Endothelial cell (in vitro differentiated cells): Measurements from ENCODE around the gene TPPP2. TPM values are rescaled to one million over a fixed set of nuclear protein-coding genes. Genes with fewer than 3 reads are reported as not detected.

Experiments used
- DNase-seq: peaks from one replicate; pipeline ENCODE4 v3.0.0; 2021; ENCODE audit warnings: low spot score
- H3K27ac Mint-ChIP-seq: one replicate; pipeline ENCODE4 v1.8.0; 2021; ENCODE audit warnings: mixed read lengths, inconsistent platforms; ENCODE audit not compliant: unreplicated experiment
- H3K27me3 Mint-ChIP-seq: one replicate; pipeline ENCODE4 v1.8.0; 2021; ENCODE audit warnings: mild to moderate bottlenecking, moderate library complexity, mixed read lengths, inconsistent platforms; ENCODE audit not compliant: unreplicated experiment
- H3K36me3 Mint-ChIP-seq: one replicate; pipeline ENCODE4 v1.8.0; 2021; ENCODE audit warnings: mild to moderate bottlenecking, low read depth, mixed read lengths, inconsistent platforms; ENCODE audit not compliant: unreplicated experiment
- H3K4me1 Mint-ChIP-seq: one replicate; pipeline ENCODE4 v1.8.0; 2021; ENCODE audit warnings: mild to moderate bottlenecking, mixed read lengths, inconsistent platforms; ENCODE audit not compliant: unreplicated experiment
- H3K4me3 Mint-ChIP-seq: one replicate; pipeline ENCODE4 v1.8.0; 2021; ENCODE audit warnings: mild to moderate bottlenecking, mixed read lengths, inconsistent platforms; ENCODE audit not compliant: unreplicated experiment
- H3K9me3 Mint-ChIP-seq: one replicate; pipeline ENCODE4 v1.8.0; 2021; ENCODE audit warnings: mixed read lengths, inconsistent platforms; ENCODE audit not compliant: unreplicated experiment
- CTCF ChIP-seq: fragments of 200-600 bp; sonication (generic); IDR thresholded peaks from one replicate; pipeline ENCODE4 v1.5.0; 2021; ENCODE audit warnings: antibody characterized with exemption; ENCODE audit not compliant: unreplicated experiment
- total RNA-seq: library from RNA; stranded (reverse); fragmentation: NEBNext Ultra II Directional; extraction: Animal tissue kit (Norgen Biotek cat#: 25700); gene quantifications from one replicate; pipeline ENCODE4 v1.2.1, GENCODE V29; 2021; ENCODE audit not compliant: unreplicated experiment

The TPPP2 gene
- total RNA-seq, 1 donor from 2014 or later: 0.62 TPM

DNA sequence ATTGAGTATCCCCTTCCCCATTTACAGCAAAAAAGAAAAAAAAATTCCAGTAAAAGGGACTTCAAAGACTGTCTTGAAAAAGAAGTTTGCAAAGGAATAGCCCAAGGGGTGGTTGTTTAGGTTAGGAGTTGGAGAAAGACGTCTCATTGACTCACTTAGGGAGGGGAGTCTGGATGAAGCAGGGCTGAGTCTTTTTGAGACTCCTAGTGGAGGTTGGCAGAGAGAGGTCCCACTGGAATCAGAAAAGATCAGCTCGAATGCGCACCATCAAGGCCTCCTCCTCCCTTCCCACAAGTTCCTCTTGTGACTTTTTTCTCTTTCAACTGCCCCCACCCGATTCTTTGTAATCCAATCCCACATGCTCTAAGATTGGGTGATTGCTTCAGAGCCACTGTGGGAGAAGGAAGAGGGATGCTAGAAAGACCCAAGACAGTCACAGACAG is 42.0 kb downstream of the TPPP2 start:
- Mint-ChIP-seq H3K4me3 (peak overlapping the region; percentile 47), H3K27ac (peak overlapping the region; percentile 72), H3K27me3 (peaks cover 22% of the 10 kb centered on the region), H3K4me1 (peaks cover 15% of the 10 kb centered on the region), H3K9me3 (no peaks in the 10 kb centered on the region), H3K36me3 (peaks cover 14% of the 10 kb centered on the region)
- no peak for TF ChIP-seq CTCF
- no peak for DNase-seq

GRCh38 chr14:21072781-21073339 is 42.8 kb downstream of the TPPP2 start:
- no peaks in the 10 kb centered on the region for H3K9me3 Mint-ChIP-seq
- peaks cover 19% of the 10 kb centered on the region for H3K36me3 Mint-ChIP-seq
- H3K4me1 Mint-ChIP-seq: peaks cover 15% of the 10 kb centered on the region
- peak overlapping the region; percentile 72 for H3K27ac Mint-ChIP-seq
- H3K27me3 Mint-ChIP-seq: peaks cover 22% of the 10 kb centered on the region
- TF ChIP-seq CTCF: no peak
- peak overlapping the region; percentile 12 for H3K4me3 Mint-ChIP-seq
- no peak for DNase-seq

GRCh38 chr14:21073921-21074320 is 43.9 kb downstream of the TPPP2 start:
- Mint-ChIP-seq H3K36me3 (peaks cover 19% of the 10 kb centered on the region), H3K9me3 (no peaks in the 10 kb centered on the region), H3K27ac (no peak overlapping the region)

DNA sequence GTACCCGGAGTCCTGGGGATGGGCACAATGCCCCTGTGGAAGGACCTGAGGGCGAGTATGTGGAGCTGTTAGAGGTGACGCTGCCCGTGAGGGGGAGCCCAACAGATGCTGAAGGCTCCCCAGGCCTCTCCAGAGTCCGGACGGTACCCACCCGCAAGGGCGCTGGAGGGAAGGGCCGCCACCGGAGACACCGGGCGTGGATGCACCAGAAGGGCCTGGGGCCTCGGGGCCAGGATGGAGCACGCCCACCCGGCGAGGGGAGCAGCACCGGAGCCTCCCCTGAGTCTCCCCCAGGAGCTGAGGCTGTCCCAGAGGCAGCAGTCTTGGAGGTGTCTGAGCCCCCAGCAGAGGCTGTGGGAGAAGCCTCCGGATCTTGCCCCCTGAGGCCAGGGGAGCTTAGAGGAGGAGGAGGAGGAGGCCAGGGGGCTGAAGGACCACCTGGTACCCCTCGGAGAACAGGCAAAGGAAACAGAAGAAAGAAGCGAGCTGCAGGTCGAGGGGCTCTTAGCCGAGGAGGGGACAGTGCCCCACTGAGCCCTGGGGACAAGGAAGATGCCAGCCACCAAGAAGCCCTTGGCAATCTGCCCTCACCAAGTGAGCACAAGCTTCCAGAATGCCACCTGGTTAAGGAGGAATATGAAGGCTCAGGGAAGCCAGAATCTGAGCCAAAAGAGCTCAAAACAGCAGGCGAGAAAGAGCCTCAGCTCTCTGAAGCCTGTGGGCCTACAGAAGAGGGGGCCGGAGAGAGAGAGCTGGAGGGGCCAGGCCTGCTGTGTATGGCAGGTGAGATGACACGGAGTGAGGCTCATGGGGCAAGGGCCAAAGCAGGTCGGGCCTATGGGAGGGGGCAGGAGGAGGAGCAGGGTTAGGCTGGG is 44.6 kb downstream of the TPPP2 start:
- no peak for DNase-seq
- TF ChIP-seq CTCF: no peak
- Mint-ChIP-seq H3K9me3 (no peaks in the 10 kb centered on the region), H3K4me3 (no peak overlapping the region), H3K27me3 (peaks cover 18% of the 10 kb centered on the region), H3K27ac (no peak overlapping the region), H3K4me1 (peaks cover 6% of the 10 kb centered on the region), H3K36me3 (peaks cover 19% of the 10 kb centered on the region)

More at GRCh38 chr14:21073921-21074320, 43.9 kb downstream of the TPPP2 start:
- Mint-ChIP-seq H3K4me1 (peaks cover 11% of the 10 kb centered on the region), H3K27me3 (peaks cover 18% of the 10 kb centered on the region), H3K4me3 (no peak overlapping the region)
- no peak for DNase-seq
- no peak for TF ChIP-seq CTCF
